Posterior vena cava (tissue), 2 donors: Measurements from ENCODE around the gene TAS2R41. TPM values are rescaled to one million over a fixed set of nuclear protein-coding genes. Genes with fewer than 3 reads are reported as not detected.

Experiments
- DNase-seq: peaks from one replicate; pipeline ENCODE4 v3.0.0-alpha.2; 2020; ENCODE audit warnings: low spot score
- intact Hi-C, 2 donors: fragments of 100-400 bp; cut with DNase I; formaldehyde crosslinking; loops; one replicate each; pipeline versions ENCODE4 v1.14.1 to v1.14.2; 2022 to 2023
- total RNA-seq, 2 donors: library from RNA; stranded (reverse); fragmentation: NEBNext Ultra II Directional; extraction: Animal tissue kit (Norgen Biotek cat#: 25700); gene quantifications; one replicate each; pipeline ENCODE4 v1.2.1, GENCODE V29; 2021
- donor health status: DM: yes; HTN: yes; CAD: no.
- donor health status: DM: yes; HTN: yes; CAD: no.

The TAS2R41 gene
- total RNA-seq, 2 donors from 2014 or later: 0.46 to 0.81 TPM

DNA sequence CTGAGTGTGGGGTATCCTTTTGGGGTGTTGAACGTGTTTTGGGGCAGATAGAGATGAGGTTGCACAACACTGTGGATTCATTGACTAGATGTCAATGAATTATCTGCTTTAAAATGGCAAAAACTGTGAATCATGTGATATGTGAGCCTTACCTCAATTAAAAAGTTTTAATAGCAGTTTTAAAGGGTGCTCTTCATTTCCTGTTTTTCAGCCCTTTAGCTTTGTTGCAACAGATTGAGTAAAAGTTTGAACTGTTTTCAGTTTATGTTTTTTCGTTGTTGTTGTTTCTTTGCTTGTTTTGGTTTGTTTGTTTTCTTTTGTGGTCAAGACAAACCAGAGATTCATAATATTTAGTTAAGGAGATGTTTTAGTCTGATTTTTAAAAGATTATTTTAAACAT, 9.4 kb downstream of the TAS2R41 start:
- no peak for DNase-seq
- intact Hi-C loops: no loop called here

DNA sequence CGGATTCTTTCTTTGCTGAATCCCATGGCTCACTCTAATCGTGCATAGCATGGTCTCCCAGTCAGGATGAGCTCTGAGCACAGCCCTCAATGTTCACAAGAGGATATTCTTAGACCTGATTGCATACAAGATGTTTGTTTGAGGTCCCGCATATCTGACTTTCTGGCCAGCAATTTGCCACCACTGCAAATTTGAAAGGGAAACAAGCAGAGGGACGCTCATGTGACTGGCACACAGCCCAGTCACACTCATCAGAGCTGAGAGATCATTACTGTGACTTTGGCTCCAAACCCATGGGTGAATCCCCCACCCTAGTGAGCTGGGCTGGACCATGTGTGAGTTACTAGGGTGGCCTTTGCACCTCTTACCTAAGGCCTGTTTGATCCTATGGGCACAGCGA, 9.9 kb downstream of the TAS2R41 start:
- peak; percentile 86 for DNase-seq
- intact Hi-C loops: no loop called here

GRCh38 chr7:143490717-143491306, 13.1 kb downstream of the TAS2R41 start:
- intact Hi-C loops: no loop called here
- no peak for DNase-seq

- no peak for DNase-seq
- intact Hi-C loops: no loop called here
These were observed 14.4 kb downstream of the TAS2R41 start for GRCh38 chr7:143492043-143492471.

GRCh38 chr7:143492799-143493739, 15.4 kb downstream of the TAS2R41 start:
- intact Hi-C loops: no loop called here

DNA sequence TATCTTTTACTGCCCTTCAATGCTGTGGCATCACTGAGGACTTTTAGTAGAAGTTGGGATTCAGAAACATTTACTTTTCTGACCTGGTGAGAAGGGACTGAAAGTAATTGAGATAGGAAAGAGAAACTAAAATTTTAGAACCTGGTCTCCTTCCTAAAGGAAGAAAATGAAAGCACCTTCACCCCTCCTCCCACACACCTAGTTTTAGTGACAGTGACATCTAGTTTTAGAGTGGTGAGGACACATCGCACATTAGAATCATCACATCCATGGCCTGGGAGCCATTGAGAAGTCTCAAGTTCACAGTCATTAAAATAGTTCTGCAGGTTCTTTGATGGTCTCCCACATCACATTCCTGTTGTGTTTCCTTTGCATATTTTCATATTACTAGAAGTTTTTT, 16.1 kb downstream of the TAS2R41 start:
- no peak for DNase-seq
- intact Hi-C loops: no loop called here

More at GRCh38 chr7:143492799-143493739, 15.4 kb downstream of the TAS2R41 start:
- DNase-seq: no peak

DNA sequence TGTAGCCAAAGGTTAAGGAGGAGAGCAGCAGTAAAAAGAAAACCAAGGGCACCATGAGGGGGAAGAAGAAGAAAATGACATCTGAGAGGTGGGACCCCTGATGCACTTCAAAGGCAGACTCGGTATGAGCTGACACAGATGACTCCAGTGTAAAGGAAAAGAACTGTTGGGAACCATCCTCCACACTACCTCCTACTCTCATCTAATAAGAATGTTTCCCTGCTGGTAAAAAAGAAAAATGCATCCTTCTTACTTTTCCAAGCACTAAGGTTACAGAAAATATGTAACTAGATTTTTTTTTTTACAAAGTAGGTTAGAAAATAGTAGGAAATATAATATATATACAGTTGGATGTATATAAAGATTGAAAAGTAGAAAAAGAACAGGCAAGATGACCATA, 16.9 kb downstream of the TAS2R41 start:
- DNase-seq: no peak
- intact Hi-C loops: no loop called here

DNA sequence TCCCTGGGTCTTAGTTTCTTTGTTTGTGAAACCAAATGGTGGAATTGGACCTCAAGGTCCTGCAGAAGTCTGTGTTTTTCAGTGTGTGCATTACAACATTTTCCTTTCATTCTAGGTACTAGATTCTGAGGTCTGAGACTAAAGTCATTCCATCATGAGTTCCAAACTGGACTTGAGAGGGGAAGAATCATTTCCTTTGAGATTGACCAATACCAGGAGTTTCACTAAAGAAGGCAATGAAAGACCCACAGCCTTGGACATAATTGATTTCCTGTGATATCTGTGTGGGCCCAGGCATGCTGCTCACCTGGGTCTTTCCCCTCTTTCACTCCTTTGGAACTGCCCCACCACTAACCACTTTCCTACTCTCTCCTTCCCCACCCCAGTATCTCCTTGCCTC, 18.2 kb downstream of the TAS2R41 start:
- DNase-seq: no peak
- intact Hi-C loops: no loop called here

DNA sequence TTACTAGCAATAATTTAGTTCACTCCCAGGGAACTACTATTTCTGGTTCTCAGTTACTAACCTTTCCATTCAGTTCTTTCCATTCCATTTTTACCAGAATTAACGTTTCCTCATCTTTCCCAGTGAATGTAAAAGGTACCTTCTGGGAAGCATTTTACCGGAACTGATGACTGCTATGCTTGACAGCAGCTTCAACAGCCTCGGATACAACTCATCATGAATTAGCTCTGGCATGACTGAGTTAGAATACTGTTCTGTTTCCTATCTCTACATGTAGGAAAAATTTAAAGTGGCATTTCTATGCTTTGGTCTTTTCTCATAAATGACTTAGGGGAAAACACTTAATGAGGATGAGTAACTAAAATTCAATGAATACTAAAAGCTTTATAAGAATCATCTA, 18.6 kb downstream of the TAS2R41 start:
- no peak for DNase-seq
- intact Hi-C loops: no loop called here

DNA sequence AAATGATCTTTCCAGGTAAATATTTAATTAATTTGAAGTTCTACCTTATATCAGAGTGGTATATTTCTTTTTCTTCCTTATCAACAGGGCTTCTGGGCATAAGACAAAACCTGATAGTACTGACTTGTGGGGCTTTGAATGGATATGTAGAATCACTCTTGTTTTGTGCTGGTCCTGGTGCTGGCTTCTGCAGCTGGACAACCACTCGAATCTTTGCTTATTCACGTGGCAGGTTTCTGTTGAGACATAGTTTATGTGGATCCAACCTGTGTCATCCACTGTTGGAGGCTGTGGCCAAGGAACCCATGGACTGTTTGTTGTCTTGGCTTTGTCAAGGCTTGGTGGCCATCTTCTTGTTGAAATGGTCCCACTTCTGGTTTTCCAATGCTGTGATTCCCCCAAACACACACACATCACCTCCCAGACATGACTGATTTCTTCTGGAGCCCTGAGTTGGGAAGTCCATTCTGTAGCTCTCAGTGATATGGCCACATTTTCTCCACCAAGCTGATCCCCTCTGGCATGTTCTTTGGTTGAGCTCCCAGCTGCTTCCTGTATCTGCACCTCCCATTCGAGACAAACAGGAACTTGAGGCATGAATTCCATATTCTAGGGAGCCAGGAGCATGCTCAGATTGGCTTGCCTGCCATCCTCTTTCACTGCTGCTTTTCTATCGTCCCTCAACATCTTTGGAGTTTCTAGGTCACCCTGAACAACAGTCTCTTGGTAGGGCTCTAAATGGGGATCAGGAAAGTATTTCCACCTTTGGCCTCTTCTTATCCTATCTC, 19.5 kb downstream of the TAS2R41 start:
- intact Hi-C loops: no loop called here
- no peak for DNase-seq

GRCh38 chr7:143499246-143499645, 21.6 kb downstream of the TAS2R41 start:
- no peak for DNase-seq
- intact Hi-C loops: no loop called here

GRCh38 chr7:143499743-143500348, 22.2 kb downstream of the TAS2R41 start:
- intact Hi-C loops: no loop called here
- no peak for DNase-seq

DNA sequence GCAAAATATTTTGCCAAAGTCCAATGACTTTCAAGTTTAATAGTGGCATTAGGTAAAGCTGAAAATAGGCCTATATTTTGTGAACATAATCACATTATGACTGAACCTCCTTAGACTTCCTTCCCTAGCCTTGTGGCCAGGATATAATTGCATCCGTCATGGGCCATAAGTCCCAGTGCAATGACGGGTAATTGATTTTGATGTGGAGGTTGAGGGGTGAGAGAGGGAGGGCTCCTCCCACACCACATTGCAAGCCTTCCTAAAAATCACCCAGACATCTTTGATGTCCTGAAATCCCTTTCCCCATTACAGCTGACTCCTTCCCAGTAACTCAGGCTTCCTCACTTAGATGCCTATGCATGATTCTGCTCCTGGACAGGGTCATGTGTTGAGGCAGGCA, 25.6 kb downstream of the TAS2R41 start:
- DNase-seq: no peak
- intact Hi-C loops: no loop called here

DNA sequence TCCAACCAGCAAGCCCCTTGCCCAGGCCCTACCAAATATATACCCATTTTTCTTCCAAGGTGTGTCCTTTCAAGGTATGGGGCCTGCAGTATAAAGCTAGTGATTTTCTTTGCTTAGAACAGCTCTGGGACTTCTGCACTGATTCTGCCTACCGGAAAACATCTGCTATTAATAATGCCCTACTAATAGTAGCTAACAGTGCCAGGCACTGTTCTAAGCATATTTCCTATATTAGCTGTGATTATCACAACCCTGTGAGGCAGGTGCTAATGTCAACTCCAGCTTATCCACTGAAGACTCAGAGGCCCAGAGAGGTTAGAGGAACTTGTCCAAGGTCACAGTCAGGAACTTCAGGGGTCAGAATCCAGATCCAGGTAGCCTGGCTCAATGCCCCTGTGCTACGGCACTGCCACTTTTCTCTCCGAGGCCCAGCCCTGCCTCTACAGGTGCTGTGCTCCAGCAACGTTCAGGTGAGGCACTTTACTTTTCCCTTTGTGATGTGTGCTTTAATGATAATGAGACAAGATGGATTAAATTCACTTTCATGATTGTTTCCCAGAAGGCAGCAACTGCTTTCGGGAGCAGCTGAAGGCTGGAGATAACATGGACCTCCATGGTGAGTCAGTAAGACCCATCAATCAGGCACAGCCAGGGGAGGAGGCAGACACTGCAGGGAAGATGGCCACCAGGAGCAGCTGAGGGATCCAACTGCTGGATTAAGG, 26.7 kb downstream of the TAS2R41 start:
- intact Hi-C loops: no loop called here
- no peak for DNase-seq

- DNase-seq: no peak
- intact Hi-C loops: no loop called here
These were observed 27.2 kb downstream of the TAS2R41 start for GRCh38 chr7:143504937-143505297.

GRCh38 chr7:143505838-143506237, 28.2 kb downstream of the TAS2R41 start:
- intact Hi-C loops: no loop called here
- DNase-seq: no peak

DNA sequence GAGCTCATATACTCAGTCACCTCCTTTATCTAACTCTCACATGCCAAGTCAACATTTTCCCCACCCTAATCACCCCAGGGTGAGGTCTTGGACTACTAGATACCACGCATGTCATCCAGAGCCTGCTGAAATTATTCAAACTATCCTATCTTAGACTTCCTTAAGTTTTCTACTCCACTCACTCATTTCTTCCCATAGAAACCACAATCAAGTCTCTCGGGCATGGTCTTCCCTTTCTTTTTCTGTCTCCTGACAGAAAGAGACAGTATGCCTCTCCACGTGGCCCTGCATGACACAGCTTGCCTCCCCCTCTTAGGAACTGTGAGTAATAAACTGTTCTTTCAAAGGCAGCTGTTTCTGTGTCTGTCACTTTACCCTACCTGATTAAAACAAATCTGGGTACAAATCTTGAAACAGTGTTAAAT, 29.4 kb downstream of the TAS2R41 start:
- intact Hi-C loops: no loop called here
- no peak for DNase-seq

DNA sequence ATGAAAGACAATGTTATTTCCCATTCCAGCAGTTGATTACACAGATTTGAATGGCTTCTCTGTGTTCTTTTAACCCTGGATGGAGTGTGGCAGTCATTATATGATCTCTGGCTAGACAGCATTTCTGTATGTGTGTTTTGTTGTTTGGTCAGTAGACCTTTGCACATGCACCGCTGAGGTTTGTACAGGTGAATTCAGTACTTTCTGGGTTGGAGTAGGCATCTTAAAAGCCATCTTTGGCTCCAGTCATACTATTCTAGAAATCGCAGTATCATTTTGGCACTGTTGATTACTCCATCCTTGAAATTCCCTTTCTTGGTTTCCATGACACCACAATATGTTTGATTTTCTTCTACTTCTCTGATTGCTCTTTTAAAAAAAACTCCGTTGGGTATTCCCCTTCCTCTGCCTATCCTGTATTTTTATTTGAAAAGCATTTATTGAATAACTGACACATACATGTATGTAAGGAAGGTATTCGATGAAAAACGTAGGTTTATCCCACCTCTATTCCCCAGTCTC, 29.9 kb downstream of the TAS2R41 start:
- intact Hi-C loops: no loop called here
- DNase-seq: no peak
